HG03135 (cell line): ENCODE measurements around the gene GP2.

Experiments
- ATAC-seq: cut with Tn5 transposase; IDR thresholded peaks from one replicate; pipeline ENCODE4 v1.9.1; 2021; ENCODE audit warnings: mild to moderate bottlenecking, moderate library complexity; ENCODE audit not compliant: unreplicated experiment

Gene GP2

DNA sequence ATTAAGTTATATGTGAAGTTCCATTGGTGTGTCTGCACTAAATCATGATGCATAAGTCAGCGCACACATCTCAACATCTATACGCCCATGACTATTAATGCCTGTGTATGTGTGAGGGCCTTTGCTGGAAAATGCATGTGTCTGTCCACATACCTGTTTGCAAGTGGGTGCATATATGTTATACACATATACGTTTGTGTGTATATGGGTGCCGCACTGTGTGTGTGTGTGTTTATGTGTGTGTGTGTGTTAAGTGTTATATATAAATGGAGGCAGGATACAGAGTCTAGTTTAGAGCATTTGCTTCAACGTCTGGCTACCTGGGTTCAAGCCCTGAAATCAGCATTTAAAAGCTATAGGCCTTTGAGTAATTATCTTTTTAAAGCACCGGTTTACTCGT lies 19.5 kb downstream of the GP2 start:
- ATAC-seq: no peak

- no peak for ATAC-seq
Measured at GRCh38 chr16:20307240-20307671, 20.1 kb downstream of the GP2 start.

- ATAC-seq: no peak
Measured at GRCh38 chr16:20306401-20306800, 20.9 kb downstream of the GP2 start.

GRCh38 chr16:20303012-20303411 lies 24.3 kb downstream of the GP2 start:
- no peak for ATAC-seq

GRCh38 chr16:20302389-20302788 lies 24.9 kb downstream of the GP2 start:
- no peak for ATAC-seq

DNA sequence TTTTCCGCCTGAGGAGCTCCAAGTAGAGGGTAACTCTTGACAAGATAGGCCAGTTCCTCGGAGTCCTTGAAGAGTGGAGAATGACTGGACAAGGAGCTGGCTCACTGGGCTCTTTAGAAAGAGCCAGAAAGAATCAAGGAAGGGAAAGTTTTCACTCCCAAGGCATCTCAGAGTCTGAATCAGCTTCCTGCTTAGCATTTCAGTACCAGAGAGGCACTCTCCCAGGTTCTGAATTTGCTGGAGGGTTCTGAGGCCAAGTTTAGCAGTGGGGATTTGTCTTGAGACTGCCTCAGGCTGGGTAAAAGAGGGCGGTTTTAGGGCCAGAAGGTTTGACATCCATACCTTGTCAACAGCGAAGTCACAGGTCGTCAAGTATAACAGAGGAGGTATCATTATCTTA lies 25.5 kb downstream of the GP2 start:
- ATAC-seq: no peak

- no peak for ATAC-seq
Measured at GRCh38 chr16:20300312-20301097, 26.8 kb downstream of the GP2 start.

DNA sequence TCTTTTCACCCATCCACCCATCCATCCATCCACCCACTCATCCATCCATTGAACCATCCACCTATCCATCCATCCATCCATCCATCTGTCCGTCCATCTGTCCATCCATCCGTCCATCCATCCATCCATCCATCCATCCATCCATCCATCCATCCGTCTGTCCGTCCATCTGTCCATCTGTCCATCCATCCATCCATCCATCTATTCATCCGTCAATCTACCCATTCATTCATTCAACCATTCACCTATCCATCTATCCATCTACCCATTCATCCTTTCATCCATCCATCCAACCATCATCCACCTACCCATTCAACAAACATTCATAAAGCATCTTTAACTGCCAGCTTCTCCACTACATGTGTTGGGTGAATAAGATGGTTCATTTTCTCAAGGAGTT lies 28.9 kb downstream of the GP2 start:
- ATAC-seq: no peak

GRCh38 chr16:20291208-20292206 lies 35.8 kb downstream of the GP2 start:
- ATAC-seq: no peak

- no peak for ATAC-seq
Measured at GRCh38 chr16:20289571-20289970, 37.7 kb downstream of the GP2 start.

DNA sequence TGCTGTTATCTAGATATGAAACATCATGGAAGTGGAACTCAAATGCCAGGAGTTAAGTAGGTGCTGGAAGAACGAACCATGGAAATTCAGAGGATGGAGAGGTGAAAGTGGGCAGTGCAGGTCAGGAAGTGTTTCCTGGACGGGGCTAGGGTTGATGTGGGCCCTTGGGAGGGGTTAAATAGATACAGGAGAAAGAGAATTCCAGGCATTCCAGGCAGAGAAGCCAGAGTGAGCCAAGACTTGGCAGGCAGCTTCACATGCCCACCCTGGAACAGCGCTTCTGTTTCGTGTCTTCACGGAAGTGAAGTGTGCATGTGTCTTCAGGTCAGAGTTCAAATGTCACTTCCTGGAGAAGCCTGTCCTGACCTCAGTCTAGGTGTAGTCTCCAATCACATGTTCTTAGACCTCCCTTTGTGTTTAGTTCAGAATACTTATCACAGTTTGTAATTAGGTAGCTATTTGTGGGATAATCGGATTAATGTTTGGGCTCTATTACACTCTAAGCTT lies 41.3 kb downstream of the GP2 start:
- no peak for ATAC-seq

- ATAC-seq: no peak
Measured at GRCh38 chr16:20280259-20280658, 47.1 kb downstream of the GP2 start.

- no peak for ATAC-seq
Measured at GRCh38 chr16:20271893-20272292, 55.4 kb downstream of the GP2 start.

DNA sequence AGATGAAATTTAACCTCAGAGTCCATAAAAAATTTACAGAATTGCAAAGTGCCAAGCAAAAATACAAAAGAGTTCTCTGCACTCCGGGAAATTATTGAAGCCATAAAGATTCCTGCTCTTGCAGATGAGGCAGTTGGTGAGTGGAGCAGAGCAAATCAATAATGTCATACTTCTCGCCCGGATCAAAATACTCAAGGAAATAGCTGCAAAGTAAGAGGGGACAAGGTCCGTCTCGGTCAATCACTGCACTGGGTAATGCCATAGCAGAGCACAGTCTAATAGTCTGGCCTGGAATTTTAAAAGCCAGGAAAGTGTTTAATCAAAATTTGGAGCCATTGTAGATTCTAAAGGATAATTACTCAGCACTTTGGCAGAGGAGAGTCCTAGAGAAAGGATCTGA lies 58.9 kb downstream of the GP2 start:
- no peak for ATAC-seq

DNA sequence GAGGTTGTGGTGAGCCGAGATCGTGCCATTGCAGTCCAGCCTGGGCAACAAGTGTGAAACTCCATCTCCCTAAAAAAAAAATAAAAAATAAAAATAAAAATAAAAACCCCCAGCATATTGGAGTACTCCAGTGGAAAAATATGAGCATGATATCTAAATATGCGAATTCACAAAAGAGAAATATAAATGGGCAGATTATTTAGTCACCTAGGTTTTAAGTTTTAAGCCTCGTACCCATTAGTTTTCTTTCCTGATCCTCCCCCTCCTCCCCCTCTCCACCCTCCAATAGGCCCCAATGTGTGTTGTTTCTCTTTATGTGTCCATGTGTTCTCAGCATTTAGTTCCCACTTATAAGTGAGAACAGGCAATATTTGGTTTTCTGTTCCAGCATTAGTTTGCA lies 62.3 kb downstream of the GP2 start:
- no peak for ATAC-seq

- ATAC-seq: no peak
Measured at GRCh38 chr16:20263138-20263855, 64.0 kb downstream of the GP2 start.

DNA sequence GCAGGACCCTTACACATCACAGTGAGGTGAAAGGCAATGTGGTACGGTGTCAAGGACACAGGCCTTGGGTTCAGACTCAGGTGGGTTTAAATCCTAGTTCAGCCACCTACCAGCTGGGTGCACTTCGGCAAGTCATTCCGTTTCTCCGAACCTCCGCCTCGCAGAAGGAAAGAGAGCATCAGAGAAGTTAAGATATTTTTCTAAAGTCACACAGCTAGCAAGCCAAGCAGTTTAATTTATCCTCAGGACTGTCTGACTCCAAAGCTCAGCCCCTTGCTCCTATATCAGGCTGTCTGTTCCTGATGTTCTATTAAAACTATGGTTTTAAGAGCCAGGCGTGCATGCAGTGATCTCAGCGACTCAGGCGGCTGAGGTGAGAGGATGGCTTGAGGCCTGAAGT lies 65.1 kb downstream of the GP2 start:
- no peak for ATAC-seq

DNA sequence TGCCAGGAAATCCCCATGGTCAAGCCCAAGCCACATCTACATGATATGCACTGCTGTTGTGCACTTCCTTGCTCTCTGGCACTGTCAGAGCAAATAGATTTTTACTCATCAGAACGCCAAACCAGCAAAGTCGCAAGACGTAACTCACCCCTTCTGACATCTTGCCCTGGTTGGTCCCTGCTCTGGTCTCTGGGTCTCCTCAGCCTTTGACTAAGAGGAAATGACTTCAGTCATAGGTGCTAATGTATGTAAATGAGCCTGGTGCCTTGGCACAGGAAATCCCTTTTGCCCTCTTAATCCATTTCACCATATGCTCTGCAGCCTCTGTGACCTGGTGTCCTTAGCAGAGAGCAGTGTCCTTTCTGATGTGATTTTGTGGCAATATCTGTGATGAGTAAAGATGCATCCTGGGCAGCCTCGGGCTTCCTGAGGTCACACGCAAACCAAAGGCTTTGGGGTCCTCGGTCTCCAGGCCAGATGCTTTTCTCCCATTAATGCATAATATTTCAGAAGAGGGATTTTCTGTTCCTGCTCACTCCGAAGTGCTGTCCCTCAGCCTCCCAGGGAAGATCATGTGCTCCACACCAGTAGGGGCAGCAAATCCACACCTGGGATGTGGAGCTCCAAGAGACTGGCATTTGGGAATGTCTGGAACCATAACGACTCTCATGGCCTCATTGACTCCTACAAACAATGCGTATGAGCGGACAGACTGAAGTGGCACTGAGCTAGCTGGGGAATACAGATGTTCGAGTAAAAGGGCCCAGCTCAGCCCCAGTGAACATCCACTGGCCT lies 66.9 kb downstream of the GP2 start:
- no peak for ATAC-seq
